ENCODE data around the gene GCN1.

DNA sequence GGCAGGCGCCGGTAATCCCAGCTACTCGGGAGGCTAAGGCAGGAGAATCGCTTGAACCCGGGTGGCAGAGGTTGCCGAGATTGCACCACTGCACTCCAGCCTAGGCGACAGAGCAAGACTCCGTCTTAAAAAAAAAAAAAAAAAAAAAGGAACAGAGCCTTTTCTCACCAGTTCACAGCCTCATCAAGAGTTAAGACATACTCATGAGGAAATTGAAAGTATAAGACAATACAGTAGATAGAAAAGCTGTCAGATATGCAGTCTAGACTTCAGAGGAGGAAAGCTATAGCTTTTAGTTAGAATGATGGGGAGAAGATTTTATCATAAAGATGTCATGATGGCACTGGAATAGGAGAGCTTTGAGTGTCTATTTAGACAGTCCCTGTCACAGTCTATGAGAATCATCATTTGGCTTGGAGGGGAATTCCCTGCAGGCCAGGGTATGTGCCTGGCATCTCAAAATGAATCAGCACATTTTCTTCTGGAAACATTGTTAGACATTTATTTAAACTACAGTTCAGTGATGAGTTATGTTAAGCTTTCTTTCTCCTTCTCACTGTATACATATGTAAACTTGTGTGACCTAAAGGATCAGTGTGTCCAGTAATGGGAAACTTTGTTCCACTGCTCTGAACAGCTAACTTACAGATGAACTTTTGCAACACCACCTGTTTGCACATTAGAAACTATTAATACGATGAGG, 75.1 kb downstream of the GCN1 start:
- TF ChIP-seq, protein P1, sequence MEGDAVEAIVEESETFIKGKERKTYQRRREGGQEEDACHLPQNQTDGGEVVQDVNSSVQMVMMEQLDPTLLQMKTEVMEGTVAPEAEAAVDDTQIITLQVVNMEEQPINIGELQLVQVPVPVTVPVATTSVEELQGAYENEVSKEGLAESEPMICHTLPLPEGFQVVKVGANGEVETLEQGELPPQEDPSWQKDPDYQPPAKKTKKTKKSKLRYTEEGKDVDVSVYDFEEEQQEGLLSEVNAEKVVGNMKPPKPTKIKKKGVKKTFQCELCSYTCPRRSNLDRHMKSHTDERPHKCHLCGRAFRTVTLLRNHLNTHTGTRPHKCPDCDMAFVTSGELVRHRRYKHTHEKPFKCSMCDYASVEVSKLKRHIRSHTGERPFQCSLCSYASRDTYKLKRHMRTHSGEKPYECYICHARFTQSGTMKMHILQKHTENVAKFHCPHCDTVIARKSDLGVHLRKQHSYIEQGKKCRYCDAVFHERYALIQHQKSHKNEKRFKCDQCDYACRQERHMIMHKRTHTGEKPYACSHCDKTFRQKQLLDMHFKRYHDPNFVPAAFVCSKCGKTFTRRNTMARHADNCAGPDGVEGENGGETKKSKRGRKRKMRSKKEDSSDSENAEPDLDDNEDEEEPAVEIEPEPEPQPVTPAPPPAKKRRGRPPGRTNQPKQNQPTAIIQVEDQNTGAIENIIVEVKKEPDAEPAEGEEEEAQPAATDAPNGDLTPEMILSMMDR (IDR thresholded peaks at IDR 0.05) = no peak
- TF ChIP-seq POLR2A (IDR thresholded peaks at IDR 0.05) = no peak
- TF ChIP-seq EP300 (IDR thresholded peaks at IDR 0.05) = no peak
